Islet of Langerhans (tissue), 1 donor: ENCODE measurements around the gene RGS12.

Experiments
- FAIRE-seq: peaks from one replicate; lab custom pipeline; 2011; peaks lifted over from hg19 to GRCh38; lab: Jason Lieb, UNC

RGS12 gene

DNA sequence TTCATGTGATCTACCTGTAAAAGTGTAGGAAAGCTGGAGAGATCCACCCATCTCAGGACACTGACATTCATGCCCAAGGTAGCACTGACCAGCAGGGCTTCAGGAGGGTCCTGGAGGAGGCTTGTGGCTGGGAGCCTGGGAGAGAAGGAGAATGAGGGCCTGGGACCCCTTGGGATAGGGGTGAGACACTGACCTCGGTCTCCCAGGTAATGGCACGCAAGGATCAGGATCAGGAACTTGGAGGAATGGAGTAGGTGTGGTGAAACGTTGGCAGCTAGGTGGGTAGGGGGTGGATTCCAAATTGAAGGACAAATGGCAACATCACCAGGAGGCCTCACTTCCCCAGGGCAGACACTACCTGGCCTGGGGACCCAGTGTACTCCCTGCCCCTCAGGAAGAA lies 12.4 kb upstream of the RGS12 start:
- no peak for FAIRE-seq

GRCh38 chr4:3283483-3283882 lies 9.3 kb upstream of the RGS12 start:
- FAIRE-seq, result no peak

DNA sequence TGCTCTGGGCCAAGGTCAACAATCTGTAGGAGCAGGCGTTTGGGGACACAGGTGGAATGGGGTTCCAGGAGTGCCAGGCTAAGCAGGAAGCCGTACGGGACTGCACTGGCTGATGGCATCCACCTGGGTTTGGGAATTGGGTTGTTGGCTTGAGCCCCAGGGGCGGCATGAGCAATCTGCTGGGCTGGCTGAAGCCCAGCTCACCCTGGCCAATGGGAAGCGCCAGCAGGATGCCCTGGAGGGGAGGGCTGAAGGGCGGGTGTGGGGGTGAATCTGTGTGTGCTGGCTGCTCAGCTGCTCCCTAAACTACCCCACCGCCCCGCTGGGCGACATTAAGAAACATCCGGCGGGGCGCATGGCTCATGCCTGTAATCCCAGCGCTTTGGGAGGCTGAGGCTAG lies 8.9 kb upstream of the RGS12 start:
- no peak for FAIRE-seq

GRCh38 chr4:3284734-3285557 lies 7.9 kb upstream of the RGS12 start:
- FAIRE-seq, result no peak

DNA sequence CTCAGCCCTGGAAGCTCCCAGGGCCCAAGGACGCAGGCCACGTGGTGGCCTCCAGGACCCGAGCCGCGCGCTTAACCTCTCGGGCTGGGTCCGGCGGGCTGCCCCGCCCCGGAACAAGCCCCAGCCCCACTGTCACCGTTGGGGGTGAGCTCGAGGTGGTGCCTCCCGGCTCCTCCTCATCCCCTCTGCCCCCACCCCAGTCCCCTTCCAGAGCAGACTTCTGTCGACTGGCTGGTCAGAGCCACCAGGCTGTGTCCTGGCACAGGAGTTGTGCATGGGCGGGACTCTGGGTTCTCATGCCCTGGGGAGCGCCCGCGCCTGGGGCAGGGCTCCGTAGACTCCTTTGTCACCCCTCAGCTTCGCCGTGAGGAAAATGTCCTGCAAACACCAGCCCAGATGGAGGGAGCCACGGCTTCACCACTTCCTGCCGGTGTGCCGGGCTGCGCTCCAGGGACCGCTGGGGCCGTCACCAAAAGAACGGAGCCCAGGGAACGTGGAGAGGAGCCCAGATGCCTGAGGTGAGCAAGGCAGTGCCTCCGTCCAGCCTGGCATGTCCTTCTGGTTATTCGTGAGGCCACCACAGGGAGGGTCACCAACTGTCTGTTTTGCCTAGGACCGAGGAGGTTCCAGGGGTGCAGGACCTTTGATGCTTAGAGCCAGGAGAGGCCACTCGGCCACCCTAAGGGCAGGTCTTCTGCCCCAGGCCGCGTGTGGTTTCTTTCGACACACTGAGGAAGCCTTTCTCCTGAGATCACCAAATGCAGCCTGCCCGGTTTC lies 7.1 kb upstream of the RGS12 start:
- no peak for FAIRE-seq

DNA sequence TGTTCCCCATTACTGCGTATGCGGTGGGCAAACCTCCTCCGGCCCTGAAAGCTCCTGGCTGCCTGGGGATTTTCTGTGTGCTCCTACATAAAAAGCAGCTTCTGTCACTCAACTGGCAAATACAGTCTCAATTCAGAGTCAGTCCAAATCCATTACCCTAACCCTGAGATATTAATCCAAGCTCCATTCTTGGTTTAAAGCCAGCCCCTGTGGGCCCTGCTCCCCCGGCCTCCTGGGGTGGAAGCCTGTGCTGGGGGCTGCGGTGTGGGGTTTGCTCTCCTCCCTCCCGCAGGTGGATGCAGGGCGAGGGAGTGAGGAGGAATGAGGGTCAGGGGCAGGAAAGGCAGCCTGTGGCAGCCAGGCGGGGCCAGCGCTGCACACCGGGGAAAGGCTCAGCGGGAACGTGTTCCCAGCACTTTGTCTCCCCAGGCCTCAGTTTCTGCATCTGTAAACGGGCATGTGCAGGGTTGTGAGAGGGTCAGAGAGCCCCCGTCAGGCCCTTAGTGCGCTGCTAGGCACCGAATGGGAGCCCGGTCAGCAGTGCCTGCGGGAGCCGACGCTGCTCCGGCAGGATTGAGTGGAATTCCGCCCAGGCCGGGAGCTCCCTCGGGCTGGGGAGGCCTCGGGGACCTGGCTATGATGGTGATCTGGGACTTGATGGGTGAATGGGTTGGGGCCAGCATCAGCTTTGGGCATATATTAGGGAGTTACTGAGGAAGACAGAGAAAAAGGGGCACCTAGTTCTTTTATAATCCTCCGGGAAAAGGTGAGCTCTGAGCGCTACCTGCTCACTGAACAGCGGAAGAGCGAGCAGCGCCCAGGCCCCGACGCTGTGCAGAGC lies 6.3 kb upstream of the RGS12 start:
- no peak for FAIRE-seq

DNA sequence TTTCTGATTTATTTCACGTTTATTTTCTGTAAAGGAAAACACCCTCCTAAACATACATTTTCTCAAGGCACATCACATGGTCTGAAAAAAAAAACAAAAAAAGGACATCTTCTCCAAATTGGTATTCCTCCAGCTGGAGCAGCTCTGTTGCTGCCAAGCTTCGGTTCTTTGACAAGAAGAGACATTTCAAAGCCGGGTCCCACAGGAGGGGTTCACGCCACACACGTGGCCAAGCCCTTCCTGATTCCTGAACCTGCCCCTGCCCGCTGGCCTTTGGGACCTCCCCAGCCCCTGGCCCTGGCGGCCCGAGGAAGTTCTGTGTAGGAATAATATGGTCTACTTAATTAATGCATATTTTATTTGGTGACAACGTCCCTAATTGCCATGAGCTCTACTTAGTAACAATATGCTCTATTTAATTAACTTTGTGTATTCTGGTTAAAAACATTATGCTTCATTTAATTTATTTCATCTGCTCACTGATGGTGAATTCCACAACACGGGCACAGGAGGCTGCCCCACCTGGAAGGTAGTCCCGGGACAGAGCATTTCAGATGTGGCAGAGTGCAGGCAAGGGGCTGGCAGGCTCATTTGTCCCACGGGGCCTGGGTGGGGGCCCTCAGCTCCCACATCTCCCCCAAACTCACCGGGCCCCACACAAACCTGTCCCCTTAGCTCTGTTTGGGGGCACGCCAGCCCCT lies 5.4 kb upstream of the RGS12 start:
- FAIRE-seq, result no peak

DNA sequence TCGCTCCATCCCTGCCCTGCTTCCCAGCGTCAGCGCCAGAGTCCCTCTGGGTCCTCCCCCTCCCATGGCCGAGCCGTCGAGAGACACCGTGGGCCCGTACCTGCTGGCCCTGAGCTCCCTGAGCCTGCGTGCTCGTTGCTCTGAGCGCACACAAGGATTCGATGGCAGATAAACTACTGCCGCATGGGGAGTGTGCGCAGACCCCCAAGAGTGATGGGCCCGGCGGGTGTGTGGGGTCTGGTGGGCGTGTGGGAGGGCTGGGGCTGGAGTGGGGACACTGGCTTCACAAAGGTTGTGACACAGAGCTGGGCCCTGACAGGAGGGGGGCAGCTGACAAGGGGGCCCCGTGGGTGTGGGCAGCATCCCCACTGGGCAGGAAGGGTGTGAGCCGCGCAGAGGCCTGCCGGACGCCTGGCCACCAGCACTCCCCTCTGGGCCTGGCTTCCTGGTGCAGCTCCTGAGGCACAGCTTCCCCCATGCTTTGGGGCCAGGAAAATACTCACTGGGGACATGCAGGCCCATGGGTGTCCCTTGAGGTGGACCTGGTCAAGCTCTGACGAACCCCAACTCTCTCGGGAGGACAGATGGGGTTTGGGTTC lies 4.8 kb upstream of the RGS12 start:
- no peak for FAIRE-seq

DNA sequence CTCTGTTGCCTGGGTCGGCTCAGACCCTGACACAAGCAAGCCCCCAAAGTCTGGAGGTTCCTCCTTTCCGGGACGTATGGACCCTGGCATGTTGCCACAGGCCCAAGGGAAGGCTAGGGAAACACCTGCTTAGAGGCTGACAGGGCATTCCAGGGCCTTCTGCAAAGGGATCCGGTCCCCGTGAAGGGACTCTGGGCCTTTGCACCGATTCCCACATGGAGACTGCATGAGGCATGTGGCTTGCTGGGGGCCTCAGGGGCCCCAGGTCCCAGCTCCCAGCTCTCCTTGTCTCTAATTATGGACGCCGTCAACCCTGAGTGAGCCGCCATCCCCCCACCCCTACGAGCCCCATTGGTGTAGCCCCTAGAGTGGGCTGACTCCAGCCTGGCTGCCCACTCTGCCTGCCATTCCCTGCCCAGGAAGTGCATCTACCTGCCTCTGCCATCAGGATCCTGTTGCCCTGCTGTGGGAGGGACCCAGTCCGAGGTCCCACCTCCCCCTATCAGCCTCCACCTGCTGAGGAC lies 4.2 kb upstream of the RGS12 start:
- no peak for FAIRE-seq

DNA sequence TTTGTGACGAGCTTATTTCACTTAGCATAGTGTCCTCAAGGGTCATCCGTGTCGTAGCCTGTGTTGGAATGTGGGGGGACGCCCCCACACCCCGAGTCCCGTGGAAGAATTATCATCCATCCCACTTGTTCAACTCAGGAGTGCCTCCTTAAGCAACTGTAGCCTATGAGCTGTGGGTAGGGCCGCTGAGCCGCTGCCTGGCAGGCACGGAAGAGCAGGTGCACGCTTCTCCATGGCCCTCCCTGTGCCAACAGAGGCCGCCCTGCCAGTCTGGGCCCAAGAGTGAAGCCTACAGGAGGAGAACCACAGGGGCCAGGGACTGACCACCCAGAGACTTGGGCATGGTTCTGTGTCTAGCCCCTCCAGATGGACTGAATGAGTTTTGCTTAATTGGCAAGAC lies 2.3 kb upstream of the RGS12 start:
- FAIRE-seq, result no peak

GRCh38 chr4:3290889-3291321 lies 1.9 kb upstream of the RGS12 start:
- FAIRE-seq, result no peak

DNA sequence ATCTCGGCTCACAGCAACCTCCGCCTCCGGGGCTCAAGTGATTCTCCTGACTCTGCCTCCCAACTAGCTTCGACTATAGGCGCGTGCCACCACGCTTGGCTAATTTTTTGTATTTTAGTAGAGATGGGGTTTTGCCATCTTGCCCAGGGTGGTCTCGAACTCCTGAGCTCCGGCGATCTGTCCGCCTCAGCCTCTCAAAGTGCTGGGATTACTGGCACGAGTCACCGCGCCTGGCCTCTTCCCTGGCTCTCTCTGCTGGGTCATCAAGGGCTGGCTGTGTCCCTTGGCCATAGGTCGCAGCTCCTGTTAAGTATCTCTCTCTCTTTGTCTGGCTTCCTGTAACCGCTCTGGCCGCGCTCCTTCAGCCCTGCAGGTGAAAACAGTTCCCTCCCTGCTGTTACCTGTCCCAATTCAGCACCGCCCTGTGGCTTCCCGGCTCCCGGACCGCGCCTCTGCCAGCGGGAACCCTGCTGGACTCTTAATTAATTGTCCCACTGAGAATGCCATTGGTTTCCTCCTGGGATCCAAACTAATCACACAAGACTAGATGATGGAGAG lies 1.3 kb upstream of the RGS12 start:
- FAIRE-seq, result no peak

- no peak for FAIRE-seq
Measured at GRCh38 chr4:3291969-3292570, 751 bp upstream of the RGS12 start.

DNA sequence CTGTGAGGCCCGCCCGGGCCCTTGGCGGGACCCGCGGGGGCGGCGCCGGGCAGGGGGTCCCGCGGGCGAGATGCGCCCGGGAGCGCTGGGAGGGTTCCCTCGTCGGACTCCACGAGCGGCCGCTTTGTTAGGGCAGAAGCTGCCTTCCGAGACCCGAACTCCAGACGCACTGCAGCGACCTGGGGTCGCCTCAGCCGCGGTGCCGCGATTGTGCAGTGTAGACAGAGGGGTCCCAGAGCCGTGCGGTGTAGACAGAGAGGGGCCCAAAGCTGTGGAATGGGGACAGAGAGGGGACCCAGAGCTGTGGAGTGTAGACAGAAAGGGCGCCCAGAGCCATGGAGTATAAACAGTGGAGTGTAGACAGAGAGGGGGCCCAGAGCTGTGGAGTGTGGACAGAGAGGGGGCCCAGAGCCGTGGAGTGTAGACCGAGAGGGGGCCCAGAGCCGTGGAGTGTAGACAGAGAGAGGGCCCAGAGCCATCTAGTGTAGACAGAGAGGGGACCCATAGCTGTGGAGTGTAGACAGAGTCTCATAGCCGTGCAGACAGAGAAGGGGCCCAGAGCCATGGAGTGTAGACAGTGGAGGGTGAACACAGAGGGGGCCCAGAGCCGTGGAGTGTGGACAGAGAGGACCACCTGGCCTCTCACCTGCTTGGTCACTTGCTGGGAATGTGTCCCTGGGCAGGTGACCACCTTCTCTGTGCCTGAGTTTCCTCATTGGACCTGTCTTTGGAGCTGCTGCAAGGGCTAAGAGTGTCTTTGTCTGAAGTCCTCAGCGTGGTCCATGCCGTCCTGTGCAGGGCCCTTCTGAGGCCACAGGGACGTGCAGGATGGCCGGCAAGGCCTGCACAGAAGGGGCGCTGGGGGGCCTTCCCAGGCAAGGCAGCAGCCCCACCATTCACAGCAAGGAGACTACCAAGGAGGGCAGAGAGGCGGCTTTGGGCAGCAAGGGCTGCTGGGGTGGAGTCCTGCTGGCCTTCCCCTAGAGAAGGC lies 875 bp downstream of the RGS12 start:
- FAIRE-seq, result no peak

- FAIRE-seq, result no peak
Measured at GRCh38 chr4:3294401-3295241, 1.8 kb downstream of the RGS12 start.

DNA sequence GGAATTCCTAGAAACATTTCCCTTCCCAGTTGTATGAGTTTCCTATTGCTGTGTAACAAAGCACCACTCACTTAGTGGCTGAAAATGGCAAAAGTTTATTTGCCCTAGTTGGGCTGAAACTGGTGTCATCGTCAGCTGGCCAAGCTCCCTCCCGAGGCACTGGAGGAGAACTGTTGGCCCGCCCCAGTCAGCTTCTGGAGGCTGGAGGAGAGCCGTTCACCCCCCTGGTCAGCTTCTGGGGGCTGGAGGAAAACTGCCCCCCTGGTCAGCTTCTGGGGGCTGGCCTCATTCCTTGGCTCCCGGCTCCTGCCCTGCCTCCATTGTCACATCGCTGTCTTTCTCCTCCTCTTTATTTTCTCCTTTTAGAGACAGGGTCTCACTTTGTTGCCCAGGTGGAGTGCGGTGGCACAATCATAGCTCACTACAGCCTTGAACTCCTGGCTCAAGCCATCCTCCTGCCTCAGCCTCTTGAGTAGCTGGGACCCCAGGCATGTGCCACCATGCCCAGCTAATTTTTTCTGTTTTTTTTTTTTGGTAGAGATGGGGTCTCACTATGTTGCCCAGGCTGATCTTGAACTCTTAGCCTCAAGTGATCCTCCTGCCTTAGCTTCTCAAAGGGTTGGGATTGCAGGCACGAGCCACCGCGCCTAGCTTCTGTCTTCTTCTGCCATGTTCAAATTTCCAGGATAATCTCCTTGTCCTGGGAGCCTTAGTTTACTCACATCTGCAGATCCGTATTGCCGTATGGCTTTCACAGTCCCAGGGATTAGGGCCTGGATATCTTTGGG lies 3.2 kb downstream of the RGS12 start:
- no peak for FAIRE-seq

GRCh38 chr4:3296651-3297050 lies 3.8 kb downstream of the RGS12 start:
- no peak for FAIRE-seq
